Sigmoid colon (tissue), 4 donors: ENCODE results near the gene ETS1.

Experiments used
- CTCF ChIP-seq, 4 experiments: fragments of 450-650 bp in 3 of 4; fragments of 200-600 bp in 1 of 4; IDR thresholded peaks; one replicate each; pipeline ENCODE4 v1.5.1; 2016 to 2019; ENCODE audit warnings: antibody characterized with exemption in 4 of 4, mild to moderate bottlenecking in 3 of 4, moderate library complexity in 2 of 4
- EP300 ChIP-seq, 4 donors: sonication (generic); formaldehyde crosslinking; IDR thresholded peaks; one replicate each; pipeline ENCODE4 v1.6.1; 2017; ENCODE audit warnings: antibody characterized with exemption in 4 of 4
- POLR2A ChIP-seq, 2 donors: fragments of 450-650 bp; IDR thresholded peaks; one replicate each; pipeline ENCODE4 v1.6.1; 2016; ENCODE audit warnings: antibody characterized with exemption in 2 of 2, mild to moderate bottlenecking in 2 of 2, moderate library complexity in 2 of 2

- TF ChIP-seq CTCF (IDR thresholded peaks at IDR 0.05) = no peak
- TF ChIP-seq POLR2A (IDR thresholded peaks at IDR 0.05) = no peak
- no peak for TF ChIP-seq EP300 (IDR thresholded peaks at IDR 0.05)
Measured at GRCh38 chr11:128467041-128467440, 120.3 kb downstream of the ETS1 start.
